Naive thymus-derived CD4-positive, alpha-beta T cell (primary cell): Measurements from ENCODE around the gene OGN. TPM values are rescaled to one million over a fixed set of nuclear protein-coding genes. Genes with fewer than 3 reads are reported as not detected.

Experiments
- ATAC-seq: fragments of 150-1000 bp; cut with Tn5 transposase; 2 replicates; pipeline ENCODE4 v1.10.0; 2021; ENCODE audit warnings: mild to moderate bottlenecking, moderate library complexity
- CTCF ChIA-PET: fragments of 350-600 bp; sonication (Branson Sonifier 250); formaldehyde crosslinking; loops from one replicate; lab custom pipeline; 2021; ENCODE audit warnings: antibody characterized with exemption; lab: Charles Lee
- POLR2A ChIA-PET: fragments of 350-600 bp; sonication (Branson Sonifier 250); formaldehyde crosslinking; loops from one replicate; lab custom pipeline; 2021; ENCODE audit warnings: antibody characterized with exemption, inconsistent platforms; lab: Charles Lee
- DNase-seq, 9 donors: peaks; one replicate each; pipeline versions ENCODE4 v3.0.0 to v3.0.0-alpha.2; 2020 to 2022; ENCODE audit warnings: mixed read lengths in 1 of 9
- H3K27ac ChIP-seq: one replicate; pipeline ENCODE4 v1.7.0; 2013; ENCODE audit warnings: mild to moderate bottlenecking, low read depth, low read length, moderate library complexity
- H3K27me3 ChIP-seq, 2 donors: one replicate each; pipeline ENCODE4 v1.7.0; 2013; ENCODE audit warnings: low read length in 2 of 2, mild to moderate bottlenecking in 2 of 2, moderate library complexity in 2 of 2; ENCODE audit not compliant: control insufficient read depth in 2 of 2, insufficient read depth in 2 of 2
- H3K36me3 ChIP-seq, 3 experiments: 1 replicate in 2 of 3; 2 replicates in 1 of 3; pipeline ENCODE4 v1.7.0; 2013; ENCODE audit warnings: low read length in 3 of 3, mild to moderate bottlenecking in 3 of 3, moderate library complexity in 1 of 3; ENCODE audit not compliant: insufficient read depth in 3 of 3, control insufficient read depth in 2 of 3
- H3K4me1 ChIP-seq, 2 donors: one replicate each; pipeline ENCODE4 v1.7.0; 2013; ENCODE audit warnings: low read length in 2 of 2, mild to moderate bottlenecking in 2 of 2, moderate library complexity in 1 of 2; ENCODE audit not compliant: control insufficient read depth in 2 of 2, insufficient read depth in 2 of 2
- H3K4me3 ChIP-seq: 2 replicates; pipeline ENCODE4 v1.7.0; 2013; ENCODE audit warnings: mild to moderate bottlenecking, low read length
- H3K9me3 ChIP-seq, 3 experiments: 1 replicate in 2 of 3; 2 replicates in 1 of 3; pipeline ENCODE4 v1.7.0; 2013; ENCODE audit warnings: low read length in 3 of 3; ENCODE audit not compliant: control insufficient read depth in 2 of 3
- H3K27ac Mint-ChIP-seq, 9 donors: one replicate each; pipeline ENCODE4 v1.8.0; 2020 to 2022; ENCODE audit warnings: mixed read lengths in 9 of 9, mild to moderate bottlenecking in 8 of 9, moderate library complexity in 5 of 9, inconsistent platforms in 2 of 9
- H3K27me3 Mint-ChIP-seq, 5 donors: one replicate each; pipeline ENCODE4 v1.8.0; 2021 to 2022; ENCODE audit warnings: mixed read lengths in 5 of 5, mild to moderate bottlenecking in 1 of 5
- H3K36me3 Mint-ChIP-seq, 5 donors: one replicate each; pipeline ENCODE4 v1.8.0; 2020 to 2022; ENCODE audit warnings: mixed read lengths in 5 of 5, mild to moderate bottlenecking in 3 of 5, inconsistent platforms in 1 of 5
- H3K4me1 Mint-ChIP-seq, 7 donors: one replicate each; pipeline ENCODE4 v1.8.0; 2020 to 2022; ENCODE audit warnings: mixed read lengths in 7 of 7, mild to moderate bottlenecking in 3 of 7, inconsistent platforms in 1 of 7
- H3K4me3 Mint-ChIP-seq, 10 donors: one replicate each; pipeline ENCODE4 v1.8.0; 2020 to 2022; ENCODE audit warnings: mild to moderate bottlenecking in 10 of 10, mixed read lengths in 10 of 10, moderate library complexity in 6 of 10, inconsistent platforms in 2 of 10
- H3K9me3 Mint-ChIP-seq, 11 donors: one replicate each; pipeline ENCODE4 v1.8.0; 2020 to 2022; ENCODE audit warnings: mixed read lengths in 11 of 11, mild to moderate bottlenecking in 4 of 11, inconsistent platforms in 1 of 11, moderate library complexity in 1 of 11
- intact Hi-C, 2 donors: fragments of 100-400 bp; cut with micrococcal nuclease; formaldehyde crosslinking; loops; one replicate each; pipeline ENCODE4 v1.15.1; 2023
- polyA plus RNA-seq, 2 donors: library from polyadenylated mRNA; unstranded; fragments of 300-500 nt; fragmentation: Illumina TruSeq; gene quantifications; one replicate each; pipeline ENCODE4 v1.2.3, GENCODE V29; 2021
- total RNA-seq, 6 experiments: library from RNA in 5 of 6; stranded (reverse) in 5 of 6; gene quantifications; 1 replicate in 5 of 6; 2 replicates in 1 of 6; pipeline ENCODE4 v1.2.3 and lab custom pipeline; 2021 to 2026

OGN gene
- total and polyA plus RNA-seq, 7 experiments from 2014 or later = 0.10 to 0.27 (median 0.20) TPM; not detected in 3

- no peaks in the 10 kb centered on the region for H3K27me3 Mint-ChIP-seq
- H3K27me3 ChIP-seq = no peaks in the 10 kb centered on the region
- no peak overlapping the region for H3K4me3 ChIP-seq
These were observed 4.5 kb upstream of the OGN start for GRCh38 chr9:92408747-92409478.

GRCh38 chr9:92407818-92408217 is 3.4 kb upstream of the OGN start:
- ChIA-PET CTCF (no interaction called here), POLR2A (interaction anchor here (1.7 kb wide), 1 partner anchor 83 kb away, joined by 12 read pairs; the partner anchor contains the start of genes CENPP and NOL8)
- peaks cover 0 to 8% (median 0%) of the 10 kb centered on the region in 5 donors for H3K36me3 Mint-ChIP-seq
- no peaks in the 10 kb centered on the region for H3K9me3 Mint-ChIP-seq
- DNase-seq (no peak), ATAC-seq (no peak)
- H3K4me1 ChIP-seq = peaks cover 0 to 22% of the 10 kb centered on the region in 2 donors
- peaks cover 0 to 4% (median 0%) of the 10 kb centered on the region in 3 experiments for H3K36me3 ChIP-seq
- H3K27ac ChIP-seq = no peak overlapping the region
- no peak overlapping the region for H3K4me3 ChIP-seq
- peaks cover 15 to 30% (median 28%) of the 10 kb centered on the region in 7 donors for H3K4me1 Mint-ChIP-seq
- no peaks in the 10 kb centered on the region for H3K27me3 Mint-ChIP-seq
- H3K27me3 ChIP-seq = no peaks in the 10 kb centered on the region
- peak overlapping the region in 2 of 9 donors; percentile 29 to 82 for H3K27ac Mint-ChIP-seq
- no peaks in the 10 kb centered on the region for H3K9me3 ChIP-seq
- intact Hi-C loops = loop anchor here in 1 of 2 donors (5.0 kb wide), 1 partner anchor 81 kb away; the partner anchor contains the start of genes CENPP and NOL8
- H3K4me3 Mint-ChIP-seq = no peak overlapping the region

More at GRCh38 chr9:92408747-92409478, 4.5 kb upstream of the OGN start:
- ChIA-PET CTCF (no interaction called here), POLR2A (no interaction called here)
- peaks cover 15 to 29% (median 27%) of the 10 kb centered on the region in 7 donors for H3K4me1 Mint-ChIP-seq
- H3K36me3 Mint-ChIP-seq = peaks cover 0 to 8% (median 0%) of the 10 kb centered on the region in 5 donors
- ATAC-seq (no peak), DNase-seq (no peak)
- Histone ChIP-seq H3K36me3 (no peaks in the 10 kb centered on the region), H3K9me3 (no peaks in the 10 kb centered on the region), H3K27ac (no peak overlapping the region), H3K4me1 (peaks cover 0 to 22% of the 10 kb centered on the region in 2 donors)
- no peaks in the 10 kb centered on the region for H3K9me3 Mint-ChIP-seq
- intact Hi-C loops = loop anchor here in 1 of 2 donors (5.0 kb wide), 1 partner anchor 82 kb away; the partner anchor contains the start of genes CENPP and NOL8
- H3K4me3 Mint-ChIP-seq = no peak overlapping the region
- peak overlapping the region in 4 of 9 donors; percentile 26 to 43 (median 30) for H3K27ac Mint-ChIP-seq

GRCh38 chr9:92406477-92406876 is 2.1 kb upstream of the OGN start:
- peak overlapping the region; percentile 63 to 82 (median 77) for H3K4me3 Mint-ChIP-seq
- H3K27me3 Mint-ChIP-seq = no peaks in the 10 kb centered on the region
- intact Hi-C loops = loop anchor here in 1 of 2 donors (5.0 kb wide), 1 partner anchor 79 kb away; the partner anchor contains the start of genes CENPP and NOL8
- Histone ChIP-seq H3K27me3 (no peaks in the 10 kb centered on the region), H3K4me1 (peaks cover 0 to 22% of the 10 kb centered on the region in 2 donors), H3K4me3 (peak overlapping the region; percentile 59), H3K36me3 (peaks cover 0 to 4% (median 0%) of the 10 kb centered on the region in 3 experiments), H3K9me3 (no peaks in the 10 kb centered on the region), H3K27ac (peak overlapping the region; percentile 55)
- H3K4me1 Mint-ChIP-seq = peaks cover 15 to 30% (median 28%) of the 10 kb centered on the region in 7 donors
- peak overlapping the region; percentile 71 to 90 (median 87) for H3K27ac Mint-ChIP-seq
- ChIA-PET POLR2A (interaction anchor here (1.7 kb wide), 1 partner anchor 81 kb away, joined by 12 read pairs; the partner anchor contains the start of genes CENPP and NOL8), CTCF (interaction anchor here (0.6 kb wide), 1 partner anchor 33 kb away, joined by 5 read pairs; no protein-coding TSS in a partner anchor)
- ATAC-seq = peak; percentile 91
- peak in 7 of 9 donors; percentile 27 to 60 (median 49) for DNase-seq
- no peaks in the 10 kb centered on the region for H3K9me3 Mint-ChIP-seq
- peaks cover 0 to 2% (median 0%) of the 10 kb centered on the region in 5 donors for H3K36me3 Mint-ChIP-seq

DNA sequence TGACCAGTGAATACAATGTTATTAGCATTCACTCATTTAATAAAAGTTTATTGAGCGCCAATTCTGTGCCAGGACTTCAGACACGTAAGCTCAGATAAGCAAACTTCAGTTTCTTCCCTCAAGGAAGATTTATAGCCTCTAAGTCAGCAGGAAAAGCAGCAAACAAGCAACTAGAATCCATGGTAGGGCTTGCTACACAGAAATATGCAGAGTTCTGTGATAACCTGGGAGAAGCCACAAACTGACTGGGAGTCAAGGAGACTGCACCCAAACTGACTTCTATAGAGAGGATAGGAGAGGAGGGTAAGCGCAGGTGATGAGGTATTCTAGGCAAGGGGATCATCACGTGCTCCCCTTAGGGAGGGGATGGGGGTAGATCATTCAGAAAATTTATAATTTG is 1.4 kb upstream of the OGN start:
- DNase-seq (no peak), ATAC-seq (no peak)
- intact Hi-C loops = loop anchor here in 1 of 2 donors (5.0 kb wide), 1 partner anchor 79 kb away; the partner anchor contains the start of genes CENPP and NOL8
- Mint-ChIP-seq H3K9me3 (no peaks in the 10 kb centered on the region), H3K36me3 (peaks cover 0 to 2% (median 0%) of the 10 kb centered on the region in 5 donors), H3K4me3 (peak overlapping the region; percentile 63 to 82 (median 77)), H3K27ac (peak overlapping the region; percentile 71 to 90 (median 87)), H3K27me3 (no peaks in the 10 kb centered on the region), H3K4me1 (peaks cover 15 to 30% (median 28%) of the 10 kb centered on the region in 7 donors)
- ChIA-PET CTCF (interaction anchor here (0.6 kb wide), 1 partner anchor 43 kb away, joined by 3 read pairs; no protein-coding TSS in a partner anchor), POLR2A (interaction anchor here (1.4 kb wide), 1 partner anchor 80 kb away, joined by 3 read pairs; the partner anchor contains the start of gene CENPP)
- H3K4me3 ChIP-seq = no peak overlapping the region
- H3K36me3 ChIP-seq = peaks cover 0 to 4% (median 0%) of the 10 kb centered on the region in 3 experiments
- no peaks in the 10 kb centered on the region for H3K27me3 ChIP-seq
- H3K9me3 ChIP-seq = no peaks in the 10 kb centered on the region
- peaks cover 0 to 22% of the 10 kb centered on the region in 2 donors for H3K4me1 ChIP-seq
- no peak overlapping the region for H3K27ac ChIP-seq

DNA sequence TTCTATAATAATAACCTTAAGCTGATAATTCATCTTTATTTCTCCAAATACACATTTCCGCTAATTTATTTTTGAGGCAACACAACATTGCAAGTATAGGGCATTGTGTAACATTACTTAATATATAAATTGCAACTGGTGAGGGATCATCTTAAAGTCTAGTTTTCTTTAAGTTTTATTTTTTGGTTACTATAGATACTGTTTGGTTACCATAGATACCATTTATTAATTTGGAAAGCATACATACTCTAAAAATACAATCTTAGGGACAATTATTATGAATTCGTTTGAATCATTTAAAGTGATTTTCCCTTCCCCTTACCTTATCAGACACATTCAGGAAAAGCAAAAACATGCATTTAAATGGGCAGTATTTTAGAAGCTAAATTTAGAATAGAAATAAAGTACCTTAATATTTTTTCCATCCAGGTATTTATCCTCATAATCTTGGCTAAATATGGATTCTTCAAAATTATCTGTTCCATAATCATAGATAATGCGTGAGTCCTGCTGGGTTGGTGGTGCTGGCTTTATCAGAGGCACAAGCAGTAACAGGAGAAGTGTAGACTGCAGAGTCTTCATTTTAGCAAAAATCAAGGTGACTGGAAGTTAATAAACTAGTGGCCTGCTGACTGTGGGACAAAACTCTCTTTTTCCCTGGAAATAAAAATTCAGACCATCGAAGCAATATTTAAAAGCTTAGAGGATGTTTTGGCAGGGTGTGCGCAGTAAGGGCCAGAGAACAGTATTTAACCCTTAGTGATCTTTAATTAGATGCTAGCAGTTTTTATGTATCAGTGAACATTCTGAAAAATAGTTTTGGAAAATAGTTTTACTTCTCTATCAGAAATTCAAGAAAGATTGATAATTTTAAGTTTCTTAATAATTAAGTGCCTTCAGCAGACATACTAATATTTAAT is 1.3 kb downstream of the OGN start:
- Mint-ChIP-seq H3K9me3 (no peaks in the 10 kb centered on the region), H3K4me1 (peaks cover 15 to 30% (median 28%) of the 10 kb centered on the region in 7 donors), H3K4me3 (no peak overlapping the region), H3K27me3 (no peaks in the 10 kb centered on the region), H3K27ac (peak overlapping the region in 1 of 9 donors; percentile 46), H3K36me3 (peaks cover 0 to 4% (median 0%) of the 10 kb centered on the region in 5 donors)
- Histone ChIP-seq H3K4me3 (no peak overlapping the region), H3K4me1 (peaks cover 0 to 22% of the 10 kb centered on the region in 2 donors), H3K27ac (no peak overlapping the region), H3K27me3 (no peaks in the 10 kb centered on the region), H3K36me3 (peaks cover 0 to 4% (median 0%) of the 10 kb centered on the region in 3 experiments), H3K9me3 (no peaks in the 10 kb centered on the region)
- no peak for ATAC-seq
- no peak for DNase-seq
- CTCF ChIA-PET = no interaction called here
- POLR2A ChIA-PET = interaction anchor here (0.8 kb wide), 1 partner anchor 78 kb away, joined by 4 read pairs; the partner anchor contains the start of genes CENPP and NOL8
- intact Hi-C loops = no loop called here

DNA sequence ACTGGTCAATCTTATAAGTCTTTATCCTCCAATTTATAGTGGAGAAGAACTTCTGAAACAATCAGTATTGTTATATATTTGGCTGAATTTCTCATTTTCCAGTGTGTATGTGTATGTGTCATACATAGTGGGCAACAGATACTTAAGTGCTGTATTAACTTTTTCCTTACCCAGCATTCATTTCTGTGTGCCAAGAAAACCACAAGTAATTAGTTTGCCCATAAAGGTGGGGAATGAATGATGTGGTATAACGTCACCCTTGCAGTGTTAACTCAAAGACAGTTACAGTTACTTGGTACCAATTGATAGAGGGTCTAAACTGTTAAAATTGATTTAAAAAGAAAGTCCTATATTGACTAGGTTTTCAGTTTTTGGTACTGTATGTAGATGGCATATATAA is 2.0 kb downstream of the OGN start:
- H3K36me3 ChIP-seq = peaks cover 0 to 4% (median 0%) of the 10 kb centered on the region in 3 experiments
- ChIA-PET POLR2A (no interaction called here), CTCF (no interaction called here)
- intact Hi-C loops = no loop called here
- Mint-ChIP-seq H3K9me3 (no peaks in the 10 kb centered on the region), H3K27ac (no peak overlapping the region), H3K27me3 (no peaks in the 10 kb centered on the region), H3K4me1 (peaks cover 15 to 29% (median 28%) of the 10 kb centered on the region in 7 donors), H3K4me3 (no peak overlapping the region), H3K36me3 (peaks cover 0 to 9% (median 2%) of the 10 kb centered on the region in 5 donors)
- no peak overlapping the region for H3K4me3 ChIP-seq
- no peak for ATAC-seq
- no peak for DNase-seq
- peaks cover 0 to 22% of the 10 kb centered on the region in 2 donors for H3K4me1 ChIP-seq
- no peaks in the 10 kb centered on the region for H3K27me3 ChIP-seq
- H3K9me3 ChIP-seq = no peaks in the 10 kb centered on the region
- H3K27ac ChIP-seq = no peak overlapping the region
